ENCODE measurements around the gene PLXNB3. TPM values are rescaled to one million over a fixed set of nuclear protein-coding genes. Genes with fewer than 3 reads are reported as not detected.

PLXNB3 gene
- polyA plus RNA-seq, 1 donor from 2014 or later: 0.48 TPM

GRCh38 chrX:153765138-153766079, 1.4 kb downstream of the PLXNB3 start:
- Histone ChIP-seq H3K36me3 (ENCODE audit: insufficient read depth, low read length) (no peaks in the 10 kb centered on the region), H3K9me2 (ENCODE audit: insufficient read depth, low read length) (no peaks in the 10 kb centered on the region), H3K27me3 (ENCODE audit: insufficient read depth, low read depth, low read length) (no peaks in the 10 kb centered on the region), H3K79me2 (replicated peaks; ENCODE audit: insufficient read depth, low read length) (no peaks in the 10 kb centered on the region), H3K4me2 (ENCODE audit: low read length) (no peak overlapping the region), H3K27ac (ENCODE audit: low read length) (peak overlapping the region; percentile 81), H2AFZ (ENCODE audit: low read depth, low read length) (no peak overlapping the region), H3K9me3 (ENCODE audit: low read length) (no peaks in the 10 kb centered on the region), H3F3A (ENCODE audit: insufficient read depth, low read length, poor library complexity, severe bottlenecking) (no peaks in the 10 kb centered on the region), H3K4me3 (ENCODE audit: low read length) (peak overlapping the region; percentile 45), H4K20me1 (ENCODE audit: insufficient read depth) (no peaks in the 10 kb centered on the region), H3K9ac (ENCODE audit: low read length) (peak overlapping the region; percentile 69)
- TF ChIP-seq EP300 (conservative IDR thresholded peaks at IDR 0.05; ENCODE audit: poor library complexity, severe bottlenecking) (no peak), TAF1 (IDR thresholded peaks at IDR 0.05; ENCODE audit: low read depth) (no peak), MXI1 (conservative IDR thresholded peaks at IDR 0.05; ENCODE audit: poor library complexity, severe bottlenecking) (no peak), SMC3 (conservative IDR thresholded peaks at IDR 0.05; ENCODE audit: poor library complexity) (no peak), RAD21 (conservative IDR thresholded peaks at IDR 0.05) (no peak), POLR2AphosphoS5 (IDR thresholded peaks at IDR 0.05) (no peak), REST (IDR thresholded peaks at IDR 0.05; ENCODE audit: borderline replicate concordance) (no peak), EZH2 (IDR thresholded peaks at IDR 0.05; ENCODE audit: borderline replicate concordance, insufficient read depth, low read length, poor library complexity, severe bottlenecking) (no peak), CTCF (IDR thresholded peaks at IDR 0.05; ENCODE audit: poor library complexity, severe bottlenecking) (no peak)

GRCh38 chrX:153766098-153766817, 2.2 kb downstream of the PLXNB3 start:
- Histone ChIP-seq H3K27me3 (ENCODE audit: insufficient read depth, low read depth, low read length) (no peaks in the 10 kb centered on the region), H3K4me2 (ENCODE audit: low read length) (no peak overlapping the region), H3K4me3 (ENCODE audit: low read length) (peak overlapping the region; percentile 45), H3K9me3 (ENCODE audit: low read length) (no peaks in the 10 kb centered on the region), H3K79me2 (replicated peaks; ENCODE audit: insufficient read depth, low read length) (no peaks in the 10 kb centered on the region), H3K27ac (ENCODE audit: low read length) (peak overlapping the region; percentile 81), H3K36me3 (ENCODE audit: insufficient read depth, low read length) (no peaks in the 10 kb centered on the region), H3K9ac (ENCODE audit: low read length) (peak overlapping the region; percentile 69), H2AFZ (ENCODE audit: low read depth, low read length) (no peak overlapping the region), H3K9me2 (ENCODE audit: insufficient read depth, low read length) (no peaks in the 10 kb centered on the region), H3F3A (ENCODE audit: insufficient read depth, low read length, poor library complexity, severe bottlenecking) (no peaks in the 10 kb centered on the region), H4K20me1 (ENCODE audit: insufficient read depth) (no peaks in the 10 kb centered on the region)
- peak; percentile 45 for TF ChIP-seq SMC3 (conservative IDR thresholded peaks at IDR 0.05; ENCODE audit: poor library complexity)
- TF ChIP-seq POLR2AphosphoS5 (IDR thresholded peaks at IDR 0.05): peak; percentile 36
- TF ChIP-seq MXI1 (conservative IDR thresholded peaks at IDR 0.05; ENCODE audit: poor library complexity, severe bottlenecking): no peak

Data from neural cell (in vitro differentiated cells).